GM12878 (cell line): ENCODE data around the gene ATG4B. TPM values are rescaled to one million over a fixed set of nuclear protein-coding genes. Genes with fewer than 3 reads are reported as not detected.
"Not testable (repeated sequence)": the region's sequence is repeated elsewhere in the genome, so short reads cannot be mapped to it uniquely, and the experiment has no call there.

ENCODE experiments used
- ATAC-seq: fragments of 200-7000 bp; cut with Tn5 transposase; 3 replicates; pipeline ENCODE4 v1.9.1; 2020; ENCODE audit warnings: mild to moderate bottlenecking, moderate library complexity
- BruUV-seq: library from RNA; stranded (reverse); fragments of 400-500 nt; replicated peaks from 2 replicates; lab custom pipeline; 2021; lab: Mats Ljungman, UMichigan
- CTCF ChIA-PET: fragments of 300-600 bp; sonication (Branson Sonifier 250); formaldehyde crosslinking; extraction: SDS; loops from one replicate; lab custom pipeline; 2021; ENCODE audit warnings: inconsistent platforms; lab: Yijun Ruan, JAX
- POLR2A ChIA-PET: fragments of 350-600 bp; formaldehyde crosslinking; extraction: SDS; loops from one replicate; lab custom pipeline; 2021; ENCODE audit warnings: inconsistent platforms; lab: Charles Lee
- RAD21 ChIA-PET: fragments of 300-600 bp; sonication (Branson Sonifier 250); formaldehyde crosslinking; loops from one replicate; lab custom pipeline; 2023; ENCODE audit warnings: antibody characterized with exemption; ENCODE audit not compliant: unreplicated experiment; lab: Charles Lee
- SMC1A ChIA-PET: fragments of 300-600 bp; sonication (Branson Sonifier 250); formaldehyde crosslinking; loops from one replicate; lab custom pipeline; 2023; ENCODE audit not compliant: unreplicated experiment, uncharacterized antibody; lab: Charles Lee
- DNase-seq: peaks from one replicate; pipeline ENCODE4 v3.0.0-alpha.2; 2011; ENCODE audit warnings: low read depth, low spot score
- FAIRE-seq: peaks from 3 replicates; lab custom pipeline; 2011; peaks lifted over from hg19 to GRCh38; lab: Jason Lieb, UNC
- H2AFZ ChIP-seq: 2 replicates; pipeline ENCODE4 v1.6.0; 2011; ENCODE audit warnings: low read depth, low read length, control low read depth; ENCODE audit not compliant: control insufficient read depth
- H3K27ac ChIP-seq: 2 replicates; pipeline ENCODE4 v1.5.1; 2011; ENCODE audit warnings: control low read depth; ENCODE audit not compliant: control insufficient read depth, insufficient read depth
- H3K27me3 ChIP-seq, 2 experiments: replicated peaks in 1 of 2; 2 replicates each; pipeline versions ENCODE4 v1.6.0 to v1.6.1; 2011; ENCODE audit warnings: low read length in 1 of 2; ENCODE audit not compliant: control insufficient read depth in 2 of 2, insufficient read depth in 2 of 2
- H3K36me3 ChIP-seq, 2 experiments: 2 replicates each; pipeline ENCODE4 v1.5.1; 2011; ENCODE audit warnings: low read length in 1 of 2; ENCODE audit not compliant: control insufficient read depth in 2 of 2, insufficient read depth in 2 of 2
- H3K4me1 ChIP-seq: 2 replicates; pipeline ENCODE4 v1.6.1; 2011; ENCODE audit warnings: mild to moderate bottlenecking, low read length, moderate library complexity, mixed read lengths; ENCODE audit not compliant: control insufficient read depth, insufficient read depth
- H3K4me2 ChIP-seq: 2 replicates; pipeline ENCODE4 v1.6.0; 2011; ENCODE audit warnings: control low read depth; ENCODE audit not compliant: control insufficient read depth, insufficient read depth
- H3K4me3 ChIP-seq: fragments of 200-600 bp; sonication (generic); 2 replicates; pipeline ENCODE4 v1.5.1; 2016
- H3K79me2 ChIP-seq: 2 replicates; pipeline ENCODE4 v1.6.0; 2011; ENCODE audit warnings: low read length; ENCODE audit not compliant: control insufficient read depth, insufficient read depth
- H3K9ac ChIP-seq: 2 replicates; pipeline ENCODE4 v1.8.0; 2011; ENCODE audit warnings: low read length, control low read depth, mixed read lengths; ENCODE audit not compliant: control insufficient read depth, insufficient read depth
- H3K9me3 ChIP-seq: replicated peaks from 3 replicates; pipeline ENCODE4 v1.5.1; 2011; ENCODE audit warnings: mild to moderate bottlenecking, low read length; ENCODE audit not compliant: control insufficient read depth, insufficient read depth
- H4K20me1 ChIP-seq: 2 replicates; pipeline ENCODE4 v1.6.0; 2011; ENCODE audit not compliant: control insufficient read depth, insufficient read depth
- POLR2A ChIP-seq: IDR thresholded peaks from 2 replicates; pipeline ENCODE4 v1.6.1; 2011; ENCODE audit warnings: low read depth, mild to moderate bottlenecking, low read length
- ZZZ3 ChIP-seq: IDR thresholded peaks from 2 replicates; pipeline ENCODE4 v1.6.1; 2011; ENCODE audit warnings: low read depth; ENCODE audit not compliant: control insufficient read depth, insufficient read length
- WGBS: methylation state at CpG from one replicate; pipeline ENCODE4 v1.1.6; 2016; ENCODE audit warnings: low lambda C conversion rate; ENCODE audit not compliant: insufficient replicate concordance, insufficient coverage; ENCODE audit errors: missing lambda C conversion rate; 5-methylcytosine and 5-hydroxymethylcytosine counted together
- in situ Hi-C: fragments of 300-500 bp; cut with MboI; formaldehyde crosslinking; loops from 9 replicates; pipeline ENCODE4 v1.14.3; 2018; ENCODE audit warnings: mixed read lengths
- intact Hi-C: fragments of 100-400 bp; cut with micrococcal nuclease; formaldehyde crosslinking; loops from one replicate; pipeline ENCODE4 v1.14.2; 2022; ENCODE audit not compliant: unreplicated experiment
- polyA plus RNA-seq, 11 experiments: library from polyadenylated mRNA; depleted of rRNA in 4 of 11; unstranded in 6 of 11; stranded (reverse) in 5 of 11; fragments of >200 nt; fragmentation: Nextera tagmentation in 4 of 11; fragmentation: Illumina TruSeq in 1 of 11; extraction: Ambion mirVana in 4 of 11; extraction: Trizol in 1 of 11; gene quantifications; 1 replicate in 1 of 11; 2 replicates in 10 of 11; pipeline versions ENCODE4 v1.2.1 to v1.2.3, GENCODE V29; 2011 to 2016; ENCODE audit warnings: inconsistent platforms in 2 of 11, missing spikeins in 2 of 11, low read depth in 1 of 11
- total RNA-seq, 4 experiments: library from RNA; depleted of rRNA in 3 of 4; stranded (reverse); fragments of >200 nt in 3 of 4; fragmentation: Illumina TruSeq in 1 of 4; extraction: Trizol in 1 of 4; gene quantifications; 2 replicates each; pipeline versions ENCODE4 v1.2.1 to v1.2.3, GENCODE V29; 2013 to 2021

Gene ATG4B
- total and polyA plus RNA-seq, 10 of the 15 experiments (the other 5 are each of a cell fraction or from before 2014, with no cell fraction given), result 5.8 to 84.1 (median 64.9) TPM

GRCh38 chr2:241660593-241661213 lies 23.2 kb downstream of the ATG4B start:
- Histone ChIP-seq H3K9ac (no peak overlapping the region), H3K4me1 (no peaks in the 10 kb centered on the region), H3K79me2 (no peaks in the 10 kb centered on the region), H3K4me2 (no peak overlapping the region), H3K9me3 (no peaks in the 10 kb centered on the region), H3K36me3 (peaks cover 7 to 21% of the 10 kb centered on the region in 2 experiments; a peak in 3 of 4 replicates), H4K20me1 (no peaks in the 10 kb centered on the region), H2AFZ (no peak overlapping the region), H3K4me3 (no peak overlapping the region), H3K27me3 (no peaks in the 10 kb centered on the region), H3K27ac (no peak overlapping the region)
- intact Hi-C loops, result no loop called here
- CTCF ChIA-PET, result no interaction called here
- no peak for FAIRE-seq
- WGBS, result 90% methylated on average over 14 of the region's 14 CpGs
- no peak for TF ChIP-seq ZZZ3
- peak; percentile 42; the same call in 1 of the 2 replicates for TF ChIP-seq POLR2A
- RAD21 ChIA-PET, result no interaction called here
- POLR2A ChIA-PET, result no interaction called here
- BruUV-seq, result no TSS peak
- ATAC-seq, result no peak
- in situ Hi-C loops, result no loop called here
- no peak for DNase-seq
- SMC1A ChIA-PET, result no interaction called here

GRCh38 chr2:241662731-241663130 lies 25.2 kb downstream of the ATG4B start:
- SMC1A ChIA-PET, result interaction anchor here (0.8 kb wide), 1 partner anchor 216 kb away, joined by 3 read pairs; no protein-coding TSS in a partner anchor
- DNase-seq, H3K4me2 ChIP-seq, BruUV-seq, ATAC-seq, RAD21 ChIA-PET, FAIRE-seq, CTCF ChIA-PET, in situ Hi-C loops, H3K27ac ChIP-seq, H4K20me1 ChIP-seq, H3K27me3 ChIP-seq, H3K9me3 ChIP-seq, intact Hi-C loops, H3K4me3 ChIP-seq, H2AFZ ChIP-seq, H3K79me2 ChIP-seq, POLR2A ChIA-PET, H3K9ac ChIP-seq, H3K4me1 ChIP-seq: not testable (repeated sequence)
- 92% methylated on average over 24 of the region's 24 CpGs for WGBS
- peaks cover 7 to 16% of the 10 kb centered on the region in 2 experiments; a peak in 3 of 4 replicates for H3K36me3 ChIP-seq
